ENCODE measurements around the gene FAM216B. TPM values are rescaled to one million over a fixed set of nuclear protein-coding genes. Genes with fewer than 3 reads are reported as not detected.

The FAM216B gene
- total and polyA plus RNA-seq, 10 of the 15 experiments (the other 5 are each of a cell fraction or from before 2014, with no cell fraction given): not detected

DNA sequence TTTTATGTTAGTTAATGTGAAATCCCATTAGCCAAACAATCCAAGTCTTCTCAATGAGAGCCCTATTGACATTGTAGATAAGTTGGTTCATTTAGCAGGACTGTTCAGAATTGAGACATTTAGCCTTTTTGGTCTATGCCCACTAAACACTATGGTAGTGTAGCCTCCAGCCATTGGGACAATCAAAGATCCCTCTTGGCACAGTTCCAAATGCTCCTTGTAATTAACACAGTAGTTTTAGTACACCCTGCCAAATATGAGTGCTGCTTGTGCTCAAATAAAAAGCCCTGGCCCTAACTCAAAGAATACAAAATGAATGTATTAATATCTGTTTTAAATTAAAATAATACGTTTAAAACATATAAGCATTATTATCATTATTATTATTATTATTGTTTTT lies 15.4 kb upstream of the FAM216B start:
- no TSS peak for BruUV-seq (replicated peaks)
- 0% methylated on average over 1 of the region's 1 CpG for WGBS (ENCODE audit: insufficient coverage, insufficient replicate concordance, low lambda C conversion rate, missing lambda C conversion rate)
- TF ChIP-seq TBL1XR1 (IDR thresholded peaks at IDR 0.05; ENCODE audit: low read depth, low read length) (no peak), EZH2 (IDR thresholded peaks at IDR 0.05; ENCODE audit: borderline replicate concordance, control insufficient read depth, low read depth, low read length) (no peak), EGR1 (IDR thresholded peaks at IDR 0.05; ENCODE audit: borderline replicate concordance in 1 of 2, low read depth in 2 of 2, low read length in 2 of 2) (no peak), POU2F2 (IDR thresholded peaks at IDR 0.05; ENCODE audit: borderline replicate concordance, low read depth, low read length) (no peak), NFXL1 (IDR thresholded peaks at IDR 0.05; ENCODE audit: borderline replicate concordance) (no peak), HDAC6 (IDR thresholded peaks at IDR 0.05; ENCODE audit: unreplicated experiment) (no peak), MTA2 (IDR thresholded peaks at IDR 0.05; ENCODE audit: low read depth) (no peak)
- TF ChIP-seq, protein P1, sequence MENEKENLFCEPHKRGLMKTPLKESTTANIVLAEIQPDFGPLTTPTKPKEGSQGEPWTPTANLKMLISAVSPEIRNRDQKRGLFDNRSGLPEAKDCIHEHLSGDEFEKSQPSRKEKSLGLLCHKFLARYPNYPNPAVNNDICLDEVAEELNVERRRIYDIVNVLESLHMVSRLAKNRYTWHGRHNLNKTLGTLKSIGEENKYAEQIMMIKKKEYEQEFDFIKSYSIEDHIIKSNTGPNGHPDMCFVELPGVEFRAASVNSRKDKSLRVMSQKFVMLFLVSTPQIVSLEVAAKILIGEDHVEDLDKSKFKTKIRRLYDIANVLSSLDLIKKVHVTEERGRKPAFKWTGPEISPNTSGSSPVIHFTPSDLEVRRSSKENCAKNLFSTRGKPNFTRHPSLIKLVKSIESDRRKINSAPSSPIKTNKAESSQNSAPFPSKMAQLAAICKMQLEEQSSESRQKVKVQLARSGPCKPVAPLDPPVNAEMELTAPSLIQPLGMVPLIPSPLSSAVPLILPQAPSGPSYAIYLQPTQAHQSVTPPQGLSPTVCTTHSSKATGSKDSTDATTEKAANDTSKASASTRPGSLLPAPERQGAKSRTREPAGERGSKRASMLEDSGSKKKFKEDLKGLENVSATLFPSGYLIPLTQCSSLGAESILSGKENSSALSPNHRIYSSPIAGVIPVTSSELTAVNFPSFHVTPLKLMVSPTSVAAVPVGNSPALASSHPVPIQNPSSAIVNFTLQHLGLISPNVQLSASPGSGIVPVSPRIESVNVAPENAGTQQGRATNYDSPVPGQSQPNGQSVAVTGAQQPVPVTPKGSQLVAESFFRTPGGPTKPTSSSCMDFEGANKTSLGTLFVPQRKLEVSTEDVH (IDR thresholded peaks at IDR 0.05; ENCODE audit: low read depth, partially characterized antibody): no peak
- TF ChIP-seq, protein P2, sequence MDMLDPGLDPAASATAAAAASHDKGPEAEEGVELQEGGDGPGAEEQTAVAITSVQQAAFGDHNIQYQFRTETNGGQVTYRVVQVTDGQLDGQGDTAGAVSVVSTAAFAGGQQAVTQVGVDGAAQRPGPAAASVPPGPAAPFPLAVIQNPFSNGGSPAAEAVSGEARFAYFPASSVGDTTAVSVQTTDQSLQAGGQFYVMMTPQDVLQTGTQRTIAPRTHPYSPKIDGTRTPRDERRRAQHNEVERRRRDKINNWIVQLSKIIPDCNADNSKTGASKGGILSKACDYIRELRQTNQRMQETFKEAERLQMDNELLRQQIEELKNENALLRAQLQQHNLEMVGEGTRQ (IDR thresholded peaks at IDR 0.05; ENCODE audit: borderline replicate concordance, low read depth, low read length): no peak
- intact Hi-C loops (cut with micrococcal nuclease; ENCODE audit: unreplicated experiment) (no loop called here), in situ Hi-C loops (cut with MboI) (no loop called here)
- Histone ChIP-seq H2AFZ (ENCODE audit: control insufficient read depth, low read depth, low read length) (no peak overlapping the region), H3K27ac (ENCODE audit: control insufficient read depth, insufficient read depth) (no peak overlapping the region), H3K36me3 (ENCODE audit: control insufficient read depth in 2 of 2, insufficient read depth in 2 of 2, low read length in 1 of 2) (no peaks in the 10 kb centered on the region), H3K4me1 (ENCODE audit: control insufficient read depth, insufficient read depth, low read length) (no peaks in the 10 kb centered on the region), H3K79me2 (ENCODE audit: control insufficient read depth, insufficient read depth, low read length) (no peaks in the 10 kb centered on the region), H3K9ac (ENCODE audit: control insufficient read depth, insufficient read depth, low read length) (no peak overlapping the region), H3K9me3 (replicated peaks; ENCODE audit: control insufficient read depth, insufficient read depth, low read length) (no peaks in the 10 kb centered on the region), H4K20me1 (ENCODE audit: control insufficient read depth, insufficient read depth) (no peaks in the 10 kb centered on the region), H3K27me3 (replicated peaks in 1 of 2; ENCODE audit: control insufficient read depth in 2 of 2, insufficient read depth in 2 of 2, low read length in 1 of 2) (no peaks in the 10 kb centered on the region), H3K4me2 (ENCODE audit: control insufficient read depth, insufficient read depth) (no peak overlapping the region), H3K4me3 (no peak overlapping the region)
- no peak for FAIRE-seq
- ChIA-PET RAD21 (ENCODE audit: unreplicated experiment) (no interaction called here), SMC1A (ENCODE audit: uncharacterized antibody, unreplicated experiment) (interaction anchor here (2.0 kb wide), 1 partner anchor 13 kb away, joined by 5 read pairs; no protein-coding TSS in a partner anchor), CTCF (no interaction called here), POLR2A (no interaction called here)
- no peak for ATAC-seq
- DNase-seq (ENCODE audit: low read depth, low spot score): no peak

All from GM12878 (cell line).